ENCODE data around the gene KRT15. TPM values are rescaled to one million over a fixed set of nuclear protein-coding genes. Genes with fewer than 3 reads are reported as not detected.

The KRT15 gene
- total RNA-seq, 1 donor from 2014 or later, result 0.32 TPM

GRCh38 chr17:41478237-41478636 lies 40.5 kb downstream of the KRT15 start:
- Histone ChIP-seq H3K36me3 (no peaks in the 10 kb centered on the region), H3K4me3 (no peak overlapping the region), H3K9me3 (no peaks in the 10 kb centered on the region), H3K27ac (no peak overlapping the region), H3K27me3 (no peaks in the 10 kb centered on the region), H3K4me1 (no peaks in the 10 kb centered on the region)
- no peak for TF ChIP-seq CTCF (IDR thresholded peaks at IDR 0.05)
- no peak for DNase-seq (ENCODE audit: low spot score in 2 of 2)
- intact Hi-C loops (cut with DNase I), result no loop called here

DNA sequence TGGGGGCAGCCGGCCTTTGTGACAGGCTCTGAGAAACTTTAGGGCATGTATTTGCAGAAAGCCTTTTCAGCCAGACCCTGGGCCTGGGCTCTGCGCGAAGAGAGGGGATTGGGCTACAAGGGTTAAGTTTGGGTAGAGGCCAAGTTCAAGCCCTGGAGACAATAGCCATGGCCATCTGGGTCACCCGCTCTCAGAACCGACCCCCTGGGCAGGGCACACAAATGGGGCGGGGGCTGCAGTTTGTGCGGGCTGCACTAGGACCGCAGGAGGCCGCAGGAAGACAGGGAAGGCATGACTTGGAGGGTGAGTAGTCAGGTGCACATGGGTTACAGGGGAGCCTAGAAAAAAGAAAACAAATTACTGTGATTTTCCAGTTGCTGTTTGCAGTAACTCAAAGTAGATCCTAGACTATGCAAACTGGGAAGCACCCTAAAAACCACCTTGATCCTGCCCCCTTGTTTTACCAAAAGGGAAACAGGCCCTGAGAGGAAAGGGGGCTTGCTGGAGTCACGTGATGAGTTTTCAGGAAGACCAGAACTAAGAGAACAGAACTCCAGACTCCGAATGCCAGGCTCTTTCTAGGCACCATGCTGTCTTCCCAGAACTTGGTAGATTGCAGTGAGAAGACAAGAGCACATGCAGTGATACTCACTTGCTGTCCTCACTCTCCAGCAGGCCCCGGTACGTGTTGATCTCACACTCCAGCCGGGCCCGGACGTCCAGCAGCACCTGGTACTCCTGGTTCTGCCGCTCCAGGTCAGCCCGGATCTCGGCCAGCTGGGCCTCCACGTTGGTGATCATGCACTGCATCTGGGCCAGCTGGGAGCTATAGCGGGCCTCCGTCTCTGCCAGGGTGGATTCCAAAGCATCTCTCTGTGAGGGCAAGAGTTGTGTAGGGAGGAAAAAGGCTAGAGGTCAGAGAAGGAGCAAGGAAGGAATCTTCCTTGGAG lies 41.5 kb downstream of the KRT15 start:
- intact Hi-C loops (cut with DNase I), result no loop called here
- Histone ChIP-seq H3K9me3 (no peaks in the 10 kb centered on the region), H3K27me3 (no peaks in the 10 kb centered on the region), H3K4me3 (no peak overlapping the region), H3K4me1 (no peaks in the 10 kb centered on the region), H3K36me3 (no peaks in the 10 kb centered on the region), H3K27ac (no peak overlapping the region)
- TF ChIP-seq CTCF (IDR thresholded peaks at IDR 0.05), result no peak
- DNase-seq (ENCODE audit: low spot score in 2 of 2), result no peak

DNA sequence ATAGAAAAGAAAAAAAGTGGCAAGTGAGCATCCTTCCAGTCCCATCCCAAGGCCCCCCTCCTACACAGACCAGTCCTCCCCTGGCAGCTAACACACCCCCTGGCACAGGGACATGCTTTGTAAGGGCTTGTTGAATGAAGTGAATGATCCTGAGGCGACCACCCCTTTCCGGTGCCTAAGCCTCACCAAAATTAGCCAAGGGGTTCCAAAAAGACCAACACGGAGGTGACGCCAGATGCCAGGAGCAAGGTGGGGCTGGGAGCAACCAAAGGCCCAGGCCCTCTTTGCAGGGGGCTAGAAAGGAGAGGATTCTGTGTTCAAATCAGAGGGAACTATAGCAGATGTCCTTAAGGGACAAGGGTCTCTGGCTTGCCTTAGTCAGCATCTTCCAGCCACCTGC lies 43.3 kb downstream of the KRT15 start:
- TF ChIP-seq CTCF (IDR thresholded peaks at IDR 0.05), result no peak
- H3K9me3 ChIP-seq, result no peaks in the 10 kb centered on the region
- DNase-seq (ENCODE audit: low spot score in 2 of 2), result no peak
- no peak overlapping the region for H3K4me3 ChIP-seq
- no peaks in the 10 kb centered on the region for H3K36me3 ChIP-seq
- H3K27ac ChIP-seq, result no peak overlapping the region
- H3K27me3 ChIP-seq, result no peaks in the 10 kb centered on the region
- intact Hi-C loops (cut with DNase I), result no loop called here
- no peaks in the 10 kb centered on the region for H3K4me1 ChIP-seq

- Histone ChIP-seq H3K4me1 (no peaks in the 10 kb centered on the region), H3K27ac (no peak overlapping the region), H3K4me3 (no peak overlapping the region), H3K36me3 (no peaks in the 10 kb centered on the region), H3K9me3 (no peaks in the 10 kb centered on the region), H3K27me3 (no peaks in the 10 kb centered on the region)
- no peak for TF ChIP-seq CTCF (IDR thresholded peaks at IDR 0.05)
- intact Hi-C loops (cut with DNase I), result no loop called here
- DNase-seq (ENCODE audit: low spot score in 2 of 2), result no peak
Observed at GRCh38 chr17:41474863-41475262, 43.8 kb downstream of the KRT15 start.

DNA sequence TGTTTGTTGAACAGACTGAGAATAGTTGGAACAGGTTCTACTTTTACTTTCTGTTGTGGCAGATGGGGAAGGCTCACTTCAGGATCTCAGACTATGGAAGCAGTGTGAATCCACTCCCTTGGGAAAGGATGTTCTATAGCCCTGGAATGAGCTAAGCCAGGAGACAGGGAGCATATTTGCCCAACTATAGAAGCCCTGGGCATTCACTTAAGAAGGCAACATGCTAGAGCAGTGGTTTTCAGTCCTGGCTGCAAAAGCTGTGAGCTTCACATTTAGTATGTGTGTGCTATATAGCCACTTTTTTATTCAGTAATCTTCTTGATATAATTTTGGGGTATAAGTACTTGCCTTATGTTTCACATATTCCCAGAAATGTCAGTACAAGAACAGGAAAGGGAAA lies 50.3 kb downstream of the KRT15 start:
- TF ChIP-seq CTCF (IDR thresholded peaks at IDR 0.05), result no peak
- no peak for DNase-seq (ENCODE audit: low spot score in 2 of 2)
- Histone ChIP-seq H3K4me1 (no peaks in the 10 kb centered on the region), H3K27me3 (no peaks in the 10 kb centered on the region), H3K9me3 (no peaks in the 10 kb centered on the region), H3K4me3 (no peak overlapping the region), H3K27ac (no peak overlapping the region), H3K36me3 (no peaks in the 10 kb centered on the region)
- intact Hi-C loops (cut with DNase I), result no loop called here
